ENCODE measurements around the gene MED14.

DNA sequence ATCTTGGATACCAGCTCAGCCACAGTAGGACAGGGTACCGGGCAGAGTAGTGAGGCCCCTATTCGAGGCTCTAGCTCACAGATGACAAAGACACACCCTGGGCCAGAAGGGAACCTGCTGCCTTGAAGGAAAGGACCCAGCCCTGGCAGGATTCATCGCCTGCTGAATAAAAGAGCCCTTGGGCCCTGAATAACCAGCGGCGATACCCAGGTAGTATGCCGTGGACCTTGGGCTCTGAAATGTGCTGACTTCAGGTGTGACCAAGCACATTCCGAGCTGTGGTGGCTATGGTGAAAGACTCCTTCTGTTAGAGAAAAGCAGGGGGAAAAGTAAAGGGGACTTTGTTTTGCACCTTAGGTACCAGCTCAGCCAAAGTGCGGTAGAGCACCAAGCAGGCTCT lies 14.6 kb downstream of the MED14 start:
- TF ChIP-seq POLR2A (IDR thresholded peaks at IDR 0.05), result no peak
- TF ChIP-seq, protein P1, sequence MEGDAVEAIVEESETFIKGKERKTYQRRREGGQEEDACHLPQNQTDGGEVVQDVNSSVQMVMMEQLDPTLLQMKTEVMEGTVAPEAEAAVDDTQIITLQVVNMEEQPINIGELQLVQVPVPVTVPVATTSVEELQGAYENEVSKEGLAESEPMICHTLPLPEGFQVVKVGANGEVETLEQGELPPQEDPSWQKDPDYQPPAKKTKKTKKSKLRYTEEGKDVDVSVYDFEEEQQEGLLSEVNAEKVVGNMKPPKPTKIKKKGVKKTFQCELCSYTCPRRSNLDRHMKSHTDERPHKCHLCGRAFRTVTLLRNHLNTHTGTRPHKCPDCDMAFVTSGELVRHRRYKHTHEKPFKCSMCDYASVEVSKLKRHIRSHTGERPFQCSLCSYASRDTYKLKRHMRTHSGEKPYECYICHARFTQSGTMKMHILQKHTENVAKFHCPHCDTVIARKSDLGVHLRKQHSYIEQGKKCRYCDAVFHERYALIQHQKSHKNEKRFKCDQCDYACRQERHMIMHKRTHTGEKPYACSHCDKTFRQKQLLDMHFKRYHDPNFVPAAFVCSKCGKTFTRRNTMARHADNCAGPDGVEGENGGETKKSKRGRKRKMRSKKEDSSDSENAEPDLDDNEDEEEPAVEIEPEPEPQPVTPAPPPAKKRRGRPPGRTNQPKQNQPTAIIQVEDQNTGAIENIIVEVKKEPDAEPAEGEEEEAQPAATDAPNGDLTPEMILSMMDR (IDR thresholded peaks at IDR 0.05), result no peak

Data from esophagus squamous epithelium (tissue), 4 donors.